Activated naive CD8-positive, alpha-beta T cell treated with anti-CD3 and anti-CD28 coated beads, Interleukin-2, amount 50 U/mL, for 24 hours (primary cell): ENCODE measurements around the gene NAA30.
"Not testable (repeated sequence)": the region's sequence is repeated elsewhere in the genome, so short reads cannot be mapped to it uniquely, and the experiment has no call there.

Experiments used
- ATAC-seq: fragments of 150-1000 bp; cut with Tn5 transposase; one replicate; pipeline ENCODE4 v1.10.0; 2021
- DNase-seq: peaks from one replicate; pipeline ENCODE4 v3.0.0; 2021
- H3K27ac Mint-ChIP-seq: one replicate; pipeline ENCODE4 v1.8.0; 2021; ENCODE audit warnings: mild to moderate bottlenecking, mixed read lengths
- H3K27me3 Mint-ChIP-seq: one replicate; pipeline ENCODE4 v1.8.0; 2021; ENCODE audit warnings: mixed read lengths
- H3K36me3 Mint-ChIP-seq: one replicate; pipeline ENCODE4 v1.8.0; 2021; ENCODE audit warnings: low read depth, mixed read lengths
- H3K4me1 Mint-ChIP-seq: one replicate; pipeline ENCODE4 v1.8.0; 2021; ENCODE audit warnings: mixed read lengths
- H3K4me3 Mint-ChIP-seq: one replicate; pipeline ENCODE4 v1.8.0; 2021; ENCODE audit warnings: mild to moderate bottlenecking, moderate library complexity, mixed read lengths
- H3K9me3 Mint-ChIP-seq: one replicate; pipeline ENCODE4 v1.8.0; 2021; ENCODE audit warnings: mixed read lengths

Gene NAA30

DNA sequence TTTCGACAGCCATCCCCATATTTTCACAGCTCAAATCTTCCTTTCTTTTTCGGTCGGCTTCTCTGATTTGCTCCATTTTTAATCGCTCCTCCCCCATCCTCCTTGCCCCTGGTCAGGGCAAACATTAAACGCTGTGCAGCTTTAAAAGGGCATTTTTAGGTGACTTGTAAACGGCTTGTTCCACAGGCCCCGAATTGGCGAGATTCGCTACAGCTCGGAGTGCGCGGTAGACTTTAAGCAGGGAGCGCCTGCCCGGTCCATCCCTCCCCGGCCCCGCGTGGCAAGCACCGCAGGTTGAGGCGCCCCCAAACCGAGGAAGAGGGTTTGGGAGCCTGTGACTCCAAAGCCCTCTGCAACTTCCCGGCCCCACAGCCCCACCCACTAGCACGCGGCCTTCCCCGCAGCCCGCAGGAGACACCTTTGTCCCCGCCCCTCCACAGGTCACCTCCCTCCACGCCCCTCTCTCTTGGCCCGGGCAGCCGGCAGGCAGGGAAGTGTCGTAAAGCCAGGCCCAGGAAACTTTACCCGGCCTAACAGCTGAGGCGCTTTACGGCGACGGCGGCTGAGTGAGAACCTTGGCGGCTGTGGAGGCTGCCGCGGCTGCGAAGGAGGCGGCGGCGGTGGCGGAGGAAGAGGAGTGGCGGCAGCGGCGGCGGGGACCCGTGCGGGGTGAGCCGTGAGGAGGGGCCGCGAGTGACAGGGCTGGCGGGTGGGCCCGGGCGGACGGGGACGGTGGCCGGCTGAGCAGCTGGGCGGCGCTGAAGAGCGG lies at the start of gene NAA30:
Gene NAA30, plus strand, starts transcription at position 550 of the 769 bp plus-strand sequence. CDS start 372 bp downstream, outside the sequence.
- Mint-ChIP-seq H3K4me3 (peak within 1 kb of the TSS; percentile 88), H3K4me1 (peaks cover 42% of the 10 kb centered on the region), H3K36me3 (peaks cover 29% of the 10 kb centered on the region), H3K27ac (peak within 1 kb of the TSS; percentile 96), H3K9me3 (no peaks in the 10 kb centered on the region), H3K27me3 (no peaks in the 10 kb centered on the region)
- peak; percentile 92 for ATAC-seq
- DNase-seq, result peak; percentile 89

DNA sequence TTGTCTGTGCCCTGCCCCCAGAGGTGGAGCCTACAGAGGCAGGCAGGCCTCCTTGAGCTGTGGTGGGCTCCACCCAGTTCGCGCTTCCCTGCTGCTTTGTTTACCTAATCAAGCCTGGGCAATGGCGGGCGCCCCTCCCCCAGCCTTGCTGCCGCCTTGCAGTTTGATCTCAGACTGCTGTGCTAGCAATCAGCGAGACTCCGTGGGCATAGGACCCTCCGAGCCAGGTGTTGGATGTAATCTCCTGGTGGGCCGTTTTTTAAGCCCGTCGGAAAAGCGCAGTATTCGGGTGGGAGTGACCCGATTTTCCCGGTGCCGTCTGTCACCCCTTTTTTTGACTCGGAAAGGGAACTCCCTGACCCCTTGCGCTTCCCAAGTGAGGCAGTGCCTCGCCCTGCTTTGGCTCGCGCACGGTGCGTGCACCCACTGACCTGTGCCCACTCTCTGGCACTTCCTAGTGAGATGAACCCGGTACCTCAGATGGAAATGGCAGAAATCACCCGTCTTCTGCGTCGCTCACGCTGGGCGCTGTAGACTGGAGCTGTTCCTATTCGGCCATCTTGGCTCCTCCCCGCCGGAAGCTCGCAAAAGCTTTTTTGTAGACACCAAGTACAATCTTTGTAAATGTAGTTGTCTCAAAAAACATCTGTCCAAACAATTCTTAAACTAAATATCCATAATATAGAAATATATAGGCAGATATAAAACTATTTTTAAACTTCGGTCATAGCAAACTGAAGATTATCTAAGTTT lies 46.7 kb upstream of the NAA30 start:
- not testable (repeated sequence) for H3K4me3 Mint-ChIP-seq, DNase-seq, H3K4me1 Mint-ChIP-seq, H3K27me3 Mint-ChIP-seq, H3K9me3 Mint-ChIP-seq, H3K36me3 Mint-ChIP-seq, H3K27ac Mint-ChIP-seq, ATAC-seq

DNA sequence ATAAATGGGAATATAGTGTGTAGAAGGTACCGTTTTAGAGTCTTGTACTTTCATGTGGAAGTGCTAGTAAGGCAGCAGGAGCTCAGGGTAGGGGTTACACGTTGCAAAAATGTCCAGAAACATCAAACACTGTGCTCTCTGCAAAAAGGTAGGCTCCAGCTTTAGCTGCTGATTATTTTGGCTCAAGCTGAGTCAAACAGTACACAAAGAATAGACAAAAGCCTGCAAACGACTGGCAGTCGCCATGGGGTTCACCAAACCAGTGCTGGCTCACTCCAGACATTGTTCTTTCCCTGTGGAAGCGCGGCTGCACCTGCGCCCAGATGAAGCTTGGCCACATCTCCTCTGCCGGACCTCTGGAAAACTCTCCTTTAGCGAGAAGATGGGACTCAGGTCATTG lies 45.3 kb upstream of the NAA30 start:
- Mint-ChIP-seq H3K36me3 (no peaks in the 10 kb centered on the region), H3K4me1 (no peaks in the 10 kb centered on the region), H3K9me3 (no peaks in the 10 kb centered on the region), H3K27ac (no peak overlapping the region), H3K4me3 (no peak overlapping the region), H3K27me3 (peaks cover 13% of the 10 kb centered on the region)
- DNase-seq (no peak), ATAC-seq (no peak)

DNA sequence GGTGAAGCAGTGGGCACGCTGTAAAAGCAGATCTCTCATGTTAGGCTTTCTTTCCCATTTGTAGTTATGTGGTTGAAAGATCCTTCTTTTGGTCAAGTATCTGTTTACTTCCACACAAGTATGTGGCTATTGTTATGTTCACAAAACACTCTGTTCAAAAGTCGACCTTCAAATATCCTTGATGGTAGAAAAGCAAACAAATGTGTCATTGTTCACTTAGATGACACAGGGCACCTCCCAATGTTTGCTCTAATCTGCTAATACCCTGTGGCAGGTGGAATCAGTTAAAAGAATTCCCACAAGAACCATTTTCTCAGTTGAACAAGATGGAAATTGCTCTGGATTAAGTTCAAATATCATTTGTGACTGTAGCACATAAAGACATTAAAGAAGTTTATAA lies 43.6 kb upstream of the NAA30 start:
- Mint-ChIP-seq H3K9me3 (no peaks in the 10 kb centered on the region), H3K27me3 (peaks cover 13% of the 10 kb centered on the region), H3K27ac (no peak overlapping the region), H3K36me3 (no peaks in the 10 kb centered on the region), H3K4me3 (no peak overlapping the region), H3K4me1 (no peaks in the 10 kb centered on the region)
- ATAC-seq (no peak), DNase-seq (no peak)

DNA sequence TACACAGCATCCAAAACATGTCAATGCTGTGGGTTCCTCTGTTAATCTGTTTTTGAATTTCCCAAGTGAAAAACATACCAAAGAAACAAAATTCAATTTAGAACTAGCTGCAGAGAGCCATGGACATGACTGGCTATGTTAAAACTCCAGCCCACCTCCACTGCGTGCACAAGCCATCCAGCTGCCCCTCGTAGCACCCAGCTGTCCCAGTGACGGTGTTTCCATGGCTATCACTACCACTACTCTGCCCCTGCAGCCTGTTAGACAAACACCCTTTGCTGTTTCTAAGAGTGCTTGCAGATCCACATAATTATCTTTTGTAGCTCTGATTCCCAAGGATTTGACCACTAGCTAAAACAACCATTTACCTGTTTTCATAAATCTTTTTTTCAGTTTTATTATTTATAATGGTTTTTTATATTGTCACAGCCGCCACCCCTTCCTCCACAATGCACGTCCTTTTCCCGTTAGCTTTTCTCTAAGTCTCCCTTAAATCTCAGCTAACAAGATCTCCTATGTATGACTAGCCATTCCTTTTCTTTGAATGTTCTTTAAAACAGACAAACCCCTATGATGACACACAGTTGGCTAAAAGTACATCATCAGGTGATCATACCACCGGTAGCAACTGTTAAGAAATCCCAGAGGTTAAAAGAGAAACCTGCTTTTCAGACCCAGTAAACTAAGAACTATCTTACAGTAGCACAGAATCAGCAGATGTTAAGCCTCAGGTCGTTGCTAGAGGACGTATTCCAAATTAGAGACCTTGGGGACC lies 37.8 kb upstream of the NAA30 start:
- Mint-ChIP-seq H3K27ac (no peak overlapping the region), H3K27me3 (peaks cover 12% of the 10 kb centered on the region), H3K4me3 (no peak overlapping the region), H3K36me3 (no peaks in the 10 kb centered on the region), H3K9me3 (no peaks in the 10 kb centered on the region), H3K4me1 (no peaks in the 10 kb centered on the region)
- ATAC-seq (no peak), DNase-seq (no peak)

DNA sequence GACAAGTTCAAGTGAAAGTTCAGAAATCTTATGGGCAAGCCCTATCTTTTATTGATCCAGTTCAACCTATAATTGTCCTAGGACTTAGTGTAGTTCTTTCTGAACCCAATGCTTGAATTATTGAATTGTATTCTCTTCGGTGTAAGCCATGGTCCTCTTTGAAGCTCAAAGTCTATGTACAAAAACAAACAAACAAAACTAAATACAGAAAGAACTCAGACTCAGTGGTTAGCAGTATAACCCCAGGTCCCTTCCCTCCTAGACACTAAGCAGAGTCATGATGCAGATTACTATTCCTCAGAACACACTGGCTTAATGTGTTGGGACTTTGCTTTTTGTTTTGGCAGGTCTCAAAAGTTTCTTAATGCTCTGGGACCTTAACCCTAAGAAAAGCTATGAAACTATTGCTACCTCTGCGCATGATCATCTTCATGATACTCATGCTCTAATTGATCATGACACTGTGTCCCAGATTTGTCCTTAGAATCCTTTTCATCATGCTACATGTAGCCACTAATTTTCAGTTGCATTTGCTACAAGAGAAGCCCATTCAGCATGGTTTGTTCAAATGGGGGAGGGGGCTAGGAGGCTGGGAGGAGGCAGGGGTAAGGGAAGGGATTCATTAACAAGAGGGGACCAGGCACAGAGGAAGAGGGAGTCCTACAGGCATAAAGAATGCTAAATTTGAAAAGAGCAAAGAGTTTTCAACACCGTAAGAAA lies 35.1 kb upstream of the NAA30 start:
- H3K4me1 Mint-ChIP-seq, result no peaks in the 10 kb centered on the region
- peaks cover 10% of the 10 kb centered on the region for H3K27me3 Mint-ChIP-seq
- H3K36me3 Mint-ChIP-seq, result no peaks in the 10 kb centered on the region
- H3K4me3 Mint-ChIP-seq, result no peak overlapping the region
- ATAC-seq (no peak), DNase-seq (no peak)
- H3K9me3 Mint-ChIP-seq, result no peaks in the 10 kb centered on the region
- H3K27ac Mint-ChIP-seq, result no peak overlapping the region

DNA sequence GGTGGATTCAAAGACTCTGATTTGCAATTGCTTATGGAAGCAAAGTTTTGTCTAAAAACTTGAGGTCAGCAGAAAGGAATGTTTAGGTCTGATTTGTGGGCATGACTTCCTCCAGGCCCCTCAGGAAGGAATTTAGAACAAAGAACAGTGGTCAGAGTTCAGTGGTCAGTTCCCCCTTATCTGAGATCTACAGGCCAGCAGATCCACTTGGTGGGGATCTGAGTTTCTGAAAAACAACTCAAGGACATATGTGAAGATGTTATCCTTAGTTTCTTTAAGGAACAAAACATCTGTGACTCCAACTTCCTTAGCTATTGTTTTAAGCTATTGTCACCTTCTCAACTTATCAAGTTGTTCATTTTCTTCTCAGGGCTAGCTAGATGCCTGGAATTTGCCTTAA lies 28.0 kb upstream of the NAA30 start:
- no peak overlapping the region for H3K4me3 Mint-ChIP-seq
- H3K27me3 Mint-ChIP-seq, result peaks cover 14% of the 10 kb centered on the region
- no peaks in the 10 kb centered on the region for H3K9me3 Mint-ChIP-seq
- no peaks in the 10 kb centered on the region for H3K4me1 Mint-ChIP-seq
- ATAC-seq (no peak), DNase-seq (no peak)
- no peak overlapping the region for H3K27ac Mint-ChIP-seq
- no peaks in the 10 kb centered on the region for H3K36me3 Mint-ChIP-seq

DNA sequence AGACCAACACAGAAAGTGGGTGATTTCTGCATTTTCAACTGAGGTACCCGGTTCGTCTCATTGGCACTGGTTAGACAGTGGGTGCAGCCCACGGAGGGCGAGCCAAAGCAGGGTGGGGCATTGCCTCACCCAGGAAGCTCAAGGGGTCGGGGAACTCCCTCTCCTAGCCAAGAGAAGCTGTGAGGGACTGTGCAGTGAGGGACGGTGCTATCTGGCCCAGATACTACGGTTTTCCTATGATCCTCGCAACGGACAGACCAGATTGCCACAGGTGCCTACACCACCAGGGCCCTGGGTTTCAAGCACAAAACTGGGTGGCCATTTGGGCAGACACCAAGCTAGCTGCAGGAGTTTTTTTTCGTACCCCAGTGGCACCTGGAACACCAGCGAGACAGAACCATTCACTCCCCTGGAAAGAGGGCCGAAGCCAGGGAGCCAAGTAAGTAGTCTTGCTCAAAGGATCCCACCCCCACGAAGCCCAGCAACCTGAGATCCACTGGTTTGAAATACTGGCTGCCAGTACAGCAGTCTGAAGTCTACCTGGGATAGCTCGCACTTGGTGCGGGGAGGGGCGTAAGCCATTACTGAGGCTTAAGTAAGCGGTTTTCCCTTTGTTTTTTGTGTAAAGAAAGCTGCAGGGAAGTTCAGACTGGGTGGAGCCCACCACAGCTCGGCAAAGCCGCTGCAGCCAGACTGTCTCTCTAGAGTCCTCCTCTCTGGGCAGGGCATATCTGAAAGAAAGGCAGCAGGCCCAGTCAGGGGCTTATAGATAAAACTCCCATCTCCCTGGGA lies 25.5 kb upstream of the NAA30 start:
- DNase-seq (no peak), ATAC-seq (no peak)
- Mint-ChIP-seq H3K4me3 (no peak overlapping the region), H3K4me1 (no peaks in the 10 kb centered on the region), H3K9me3 (no peaks in the 10 kb centered on the region), H3K27me3 (peaks cover 17% of the 10 kb centered on the region), H3K36me3 (no peaks in the 10 kb centered on the region), H3K27ac (no peak overlapping the region)

DNA sequence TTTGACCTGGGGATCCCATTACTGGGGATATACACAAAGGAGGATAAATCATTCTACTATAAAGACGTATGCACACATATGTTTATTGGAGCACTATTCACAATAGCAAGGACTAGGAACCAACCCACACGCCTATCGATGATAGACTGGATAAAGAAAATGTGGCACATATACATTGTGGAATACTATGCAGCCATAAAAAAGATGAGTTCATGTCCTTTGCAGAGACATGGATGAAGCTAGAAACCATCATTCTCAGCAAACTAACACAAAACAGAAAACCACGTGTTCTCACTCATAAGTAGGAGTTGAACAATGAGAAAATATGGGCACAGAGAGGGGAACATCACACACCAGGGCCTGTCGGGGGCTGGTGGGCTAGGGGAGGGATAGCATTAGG lies 20.2 kb upstream of the NAA30 start:
- peaks cover 13% of the 10 kb centered on the region for H3K27me3 Mint-ChIP-seq
- not testable (repeated sequence) for H3K36me3 Mint-ChIP-seq, H3K4me3 Mint-ChIP-seq, H3K9me3 Mint-ChIP-seq, H3K4me1 Mint-ChIP-seq, DNase-seq, ATAC-seq, H3K27ac Mint-ChIP-seq

DNA sequence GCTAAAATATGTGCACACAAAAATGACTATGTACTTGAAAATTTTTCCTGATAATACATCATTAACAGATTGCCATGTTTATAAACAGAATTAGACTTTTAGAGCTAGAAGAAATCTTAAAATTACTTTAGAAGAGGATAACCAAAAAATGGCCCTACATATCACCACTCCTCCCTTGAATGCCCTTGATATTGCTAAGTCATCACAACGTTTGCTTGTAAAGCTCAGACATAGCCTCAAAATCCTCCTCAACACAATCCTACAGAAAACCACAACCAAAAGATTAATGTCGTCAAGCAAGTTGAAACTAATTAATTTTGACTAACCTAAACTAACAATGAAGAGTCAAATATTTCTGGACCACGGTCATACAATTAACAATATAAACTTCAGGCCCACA lies 19.4 kb upstream of the NAA30 start:
- H3K4me3 Mint-ChIP-seq, result no peak overlapping the region
- H3K27ac Mint-ChIP-seq, result no peak overlapping the region
- no peaks in the 10 kb centered on the region for H3K36me3 Mint-ChIP-seq
- peaks cover 3% of the 10 kb centered on the region for H3K9me3 Mint-ChIP-seq
- peaks cover 11% of the 10 kb centered on the region for H3K27me3 Mint-ChIP-seq
- H3K4me1 Mint-ChIP-seq, result no peaks in the 10 kb centered on the region
- DNase-seq (no peak), ATAC-seq (no peak)

DNA sequence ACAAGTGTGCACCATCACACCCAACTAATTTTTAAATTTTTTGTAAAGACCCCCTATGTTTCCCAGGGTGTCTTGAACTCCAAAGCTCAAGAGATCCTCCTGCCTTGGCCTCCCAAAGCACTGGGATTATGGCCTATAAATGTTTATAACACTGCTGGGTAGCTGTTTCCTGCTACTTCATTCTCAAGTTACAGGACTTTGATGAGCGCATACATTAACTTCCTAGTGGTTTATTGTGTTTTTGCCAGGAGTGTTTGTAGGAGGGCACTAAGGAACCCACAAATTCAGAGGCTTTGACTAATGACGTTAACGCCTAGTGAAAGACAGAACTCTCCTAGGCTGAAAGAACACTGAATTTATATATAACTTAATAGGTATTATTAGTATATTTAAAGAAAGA lies 15.2 kb upstream of the NAA30 start:
- Mint-ChIP-seq H3K36me3 (no peaks in the 10 kb centered on the region), H3K4me1 (no peaks in the 10 kb centered on the region), H3K4me3 (no peak overlapping the region), H3K27me3 (peaks cover 2% of the 10 kb centered on the region), H3K27ac (no peak overlapping the region), H3K9me3 (peaks cover 3% of the 10 kb centered on the region)
- DNase-seq, result no peak
- no peak for ATAC-seq

DNA sequence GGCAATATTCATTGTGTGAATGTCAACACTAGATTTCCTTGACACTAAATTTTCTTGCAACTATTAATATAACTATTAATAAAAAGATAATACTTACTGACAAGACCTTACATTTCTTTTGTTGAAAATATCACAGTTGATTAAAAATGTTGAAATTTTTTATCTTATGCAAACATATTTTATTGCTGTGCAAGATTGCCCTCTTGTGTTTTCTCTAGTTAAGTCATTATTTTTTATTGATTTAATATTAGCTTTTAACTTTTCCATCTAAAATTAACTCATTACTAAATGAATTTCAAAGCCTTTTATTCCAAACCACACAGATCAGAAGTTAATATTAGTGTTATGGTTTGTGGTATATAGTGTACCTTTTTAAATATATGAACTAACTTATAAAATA lies 11.7 kb upstream of the NAA30 start:
- no peak for ATAC-seq
- H3K9me3 Mint-ChIP-seq, result no peaks in the 10 kb centered on the region
- peaks cover 2% of the 10 kb centered on the region for H3K27me3 Mint-ChIP-seq
- no peak overlapping the region for H3K27ac Mint-ChIP-seq
- no peak for DNase-seq
- H3K36me3 Mint-ChIP-seq, result no peaks in the 10 kb centered on the region
- no peaks in the 10 kb centered on the region for H3K4me1 Mint-ChIP-seq
- H3K4me3 Mint-ChIP-seq, result no peak overlapping the region

DNA sequence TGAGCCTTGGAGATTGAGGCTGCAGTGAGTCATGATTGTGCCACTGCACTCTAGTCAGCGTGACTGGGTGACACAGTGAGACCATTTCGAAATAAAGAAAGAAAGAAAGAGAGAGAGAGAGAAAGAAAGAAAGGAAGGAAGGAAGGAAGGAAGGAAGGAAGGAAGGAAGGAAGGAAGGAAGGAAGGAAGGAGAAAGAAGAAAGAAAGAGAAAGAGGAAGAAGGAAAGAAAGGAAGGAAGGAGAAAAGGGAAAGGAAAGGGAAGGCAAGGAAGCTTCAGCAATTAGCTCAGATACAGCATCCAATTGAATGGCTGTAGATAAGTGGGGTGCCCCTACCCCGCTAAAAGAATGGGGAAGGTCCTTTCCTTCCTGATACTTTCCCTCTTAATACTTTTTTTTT lies 9.5 kb upstream of the NAA30 start:
- DNase-seq (no peak), ATAC-seq (no peak)
- Mint-ChIP-seq H3K4me1 (no peaks in the 10 kb centered on the region), H3K36me3 (no peaks in the 10 kb centered on the region), H3K4me3 (no peak overlapping the region), H3K27ac (no peak overlapping the region), H3K9me3 (no peaks in the 10 kb centered on the region), H3K27me3 (peaks cover 3% of the 10 kb centered on the region)

DNA sequence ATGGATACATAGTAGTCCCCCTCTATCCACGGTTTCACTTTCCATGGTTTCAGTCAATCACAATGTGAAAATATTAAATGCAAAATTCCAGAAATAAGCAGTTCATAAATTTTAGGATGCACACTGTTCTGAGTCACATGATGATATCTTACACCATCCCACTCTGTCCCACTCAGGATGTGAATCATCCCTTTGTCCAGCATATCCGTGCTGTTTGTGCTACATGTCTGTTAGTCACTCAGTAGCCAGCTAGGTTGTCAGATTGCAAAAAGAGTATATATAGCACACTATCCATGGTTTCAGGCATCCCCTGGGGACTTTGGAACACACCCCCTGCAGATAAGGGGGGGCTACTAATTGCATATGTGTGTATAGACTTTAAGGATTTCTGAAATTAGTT lies 8.1 kb upstream of the NAA30 start:
- DNase-seq (no peak), ATAC-seq (no peak)
- H3K27ac Mint-ChIP-seq, result no peak overlapping the region
- no peaks in the 10 kb centered on the region for H3K36me3 Mint-ChIP-seq
- no peaks in the 10 kb centered on the region for H3K4me1 Mint-ChIP-seq
- H3K4me3 Mint-ChIP-seq, result no peak overlapping the region
- H3K9me3 Mint-ChIP-seq, result no peaks in the 10 kb centered on the region
- H3K27me3 Mint-ChIP-seq, result peaks cover 3% of the 10 kb centered on the region
